Liver (tissue), 9 donors: Measurements from ENCODE around the gene C19orf53. TPM values are rescaled to one million over a fixed set of nuclear protein-coding genes. Genes with fewer than 3 reads are reported as not detected.
"Not testable (repeated sequence)": the region's sequence is repeated elsewhere in the genome, so short reads cannot be mapped to it uniquely, and the experiment has no call there.

Experiments
- DNase-seq: peaks from one replicate; pipeline ENCODE4 v3.0.0-alpha.2; 2017; ENCODE audit warnings: low spot score
- H3K27ac ChIP-seq, 2 donors: one replicate each; pipeline ENCODE4 v1.7.0; 2013; ENCODE audit warnings: inconsistent platforms in 2 of 2, low read length in 2 of 2, control low read depth in 1 of 2, low read depth in 1 of 2, mild to moderate bottlenecking in 1 of 2
- H3K27me3 ChIP-seq, 4 donors: one replicate each; pipeline versions ENCODE4 v1.6.1 to v1.7.0; 2013; ENCODE audit warnings: low read length in 3 of 4, inconsistent platforms in 1 of 4, mild to moderate bottlenecking in 1 of 4, moderate library complexity in 1 of 4; ENCODE audit not compliant: control insufficient read depth in 4 of 4, insufficient read depth in 4 of 4
- H3K36me3 ChIP-seq, 4 donors: one replicate each; pipeline versions ENCODE4 v1.6.1 to v1.7.0; 2013; ENCODE audit warnings: low read length in 3 of 4, mild to moderate bottlenecking in 3 of 4, low read depth in 1 of 4, moderate library complexity in 1 of 4; ENCODE audit not compliant: control insufficient read depth in 4 of 4, insufficient read depth in 3 of 4
- H3K4me1 ChIP-seq, 4 donors: one replicate each; pipeline versions ENCODE4 v1.6.1 to v1.7.0; 2013; ENCODE audit warnings: low read length in 3 of 4, mild to moderate bottlenecking in 3 of 4, moderate library complexity in 1 of 4; ENCODE audit not compliant: control insufficient read depth in 4 of 4, insufficient read depth in 4 of 4
- H3K4me3 ChIP-seq, 3 donors: one replicate each; pipeline versions ENCODE4 v1.6.1 to v1.7.0; 2013; ENCODE audit warnings: low read length in 3 of 3, control low read depth in 1 of 3, low read depth in 1 of 3, mild to moderate bottlenecking in 1 of 3
- H3K9ac ChIP-seq, 2 donors: one replicate each; pipeline ENCODE4 v1.7.0; 2013; ENCODE audit warnings: low read length in 2 of 2, mild to moderate bottlenecking in 2 of 2, moderate library complexity in 2 of 2, control low read depth in 1 of 2, low read depth in 1 of 2
- H3K9me3 ChIP-seq, 4 donors: one replicate each; pipeline versions ENCODE4 v1.6.1 to v1.7.0; 2013; ENCODE audit warnings: low read length in 3 of 4; ENCODE audit not compliant: control insufficient read depth in 4 of 4
- ATF3 ChIP-seq: IDR thresholded peaks from 2 replicates; pipeline ENCODE4 v1.6.1; 2016; ENCODE audit warnings: antibody characterized with exemption
- EGR1 ChIP-seq, 2 donors: IDR thresholded peaks; 2 replicates each; pipeline ENCODE4 v1.6.1; 2016 to 2018; ENCODE audit warnings: antibody characterized with exemption in 2 of 2, low read depth in 2 of 2
- FOXA2 ChIP-seq: IDR thresholded peaks from 2 replicates; pipeline ENCODE4 v1.6.1; 2016; ENCODE audit warnings: antibody characterized with exemption
- GABPA ChIP-seq, 2 donors: IDR thresholded peaks in 1 of 2; conservative IDR thresholded peaks in 1 of 2; 2 replicates each; pipeline ENCODE4 v1.6.1; 2016; ENCODE audit warnings: antibody characterized with exemption in 2 of 2, mild to moderate bottlenecking in 1 of 2, moderate library complexity in 1 of 2
- HNF4A ChIP-seq, 2 donors: conservative IDR thresholded peaks; 2 replicates each; pipeline ENCODE4 v1.6.1; 2016; ENCODE audit warnings: antibody characterized with exemption in 2 of 2, mild to moderate bottlenecking in 2 of 2
- HNF4G ChIP-seq: IDR thresholded peaks from 2 replicates; pipeline ENCODE4 v1.6.1; 2016; ENCODE audit warnings: antibody characterized with exemption
- MAX ChIP-seq: IDR thresholded peaks from 2 replicates; pipeline ENCODE4 v1.6.1; 2016; ENCODE audit warnings: antibody characterized with exemption
- NR2F2 ChIP-seq: IDR thresholded peaks from 2 replicates; pipeline ENCODE4 v1.6.1; 2016; ENCODE audit warnings: antibody characterized with exemption
- RAD21 ChIP-seq, 2 donors: IDR thresholded peaks; 2 replicates each; pipeline ENCODE4 v1.6.1; 2016; ENCODE audit warnings: antibody characterized with exemption in 2 of 2, mild to moderate bottlenecking in 2 of 2
- REST ChIP-seq: IDR thresholded peaks from 2 replicates; pipeline ENCODE4 v1.6.1; 2016; ENCODE audit warnings: antibody characterized with exemption, mild to moderate bottlenecking
- RXRA ChIP-seq, 2 donors: IDR thresholded peaks; 2 replicates each; pipeline ENCODE4 v1.6.1; 2017 to 2018; ENCODE audit warnings: antibody characterized with exemption in 2 of 2, mild to moderate bottlenecking in 1 of 2
- SP1 ChIP-seq: IDR thresholded peaks from 2 replicates; pipeline ENCODE4 v1.6.1; 2018; ENCODE audit warnings: antibody characterized with exemption, mild to moderate bottlenecking
- TAF1 ChIP-seq: conservative IDR thresholded peaks from 2 replicates; pipeline ENCODE4 v1.6.1; 2016; ENCODE audit warnings: antibody characterized with exemption, mild to moderate bottlenecking
- ZBTB33 ChIP-seq: IDR thresholded peaks from 2 replicates; pipeline ENCODE4 v1.6.1; 2016; ENCODE audit warnings: antibody characterized with exemption
- WGBS: extraction: QIAGEN DNeasy Blood & Tissue Kit; methylation state at CpG from one replicate; pipeline ENCODE4 v1.1.7; 2013; 5-methylcytosine and 5-hydroxymethylcytosine counted together
- polyA plus RNA-seq, 2 donors: library from polyadenylated mRNA; stranded (reverse) in 1 of 2; unstranded in 1 of 2; fragments of 200-250 nt in 1 of 2; fragments of >200 nt in 1 of 2; fragmentation: Nextera tagmentation in 1 of 2; extraction: Ambion mirVana in 1 of 2; gene quantifications; one replicate each; pipeline versions ENCODE4 v1.2.1 to v1.2.3, GENCODE V29; 2013 to 2015
- total RNA-seq, 2 donors: library from RNA; depleted of rRNA; stranded (reverse); fragments of >200 nt; gene quantifications; one replicate each; pipeline ENCODE4 v1.2.3, GENCODE V29; 2014
- donor health status: healthy.
- donor health status: healthy.
- donor health status: healthy.
- donor health status: healthy.
- donor health status: healthy.

The C19orf53 gene
- total and polyA plus RNA-seq, 4 donors: 18.5 to 88.5 (median 59.5) TPM

GRCh38 chr19:13778398-13778797 is 4.1 kb downstream of the C19orf53 start:
- TF ChIP-seq SP1: no peak
- no peak for TF ChIP-seq FOXA2
- no peak for TF ChIP-seq TAF1
- TF ChIP-seq REST: no peak
- TF ChIP-seq RXRA (IDR thresholded peaks at IDR 0.05): no peak
- TF ChIP-seq NR2F2: no peak
- no peak for TF ChIP-seq ZBTB33
- no peak for TF ChIP-seq MAX
- no peak for TF ChIP-seq GABPA (IDR thresholded peaks at IDR 0.05 in 1 of 2, conservative IDR thresholded peaks at IDR 0.05 in 1 of 2)
- TF ChIP-seq HNF4A (conservative IDR thresholded peaks at IDR 0.05): no peak
- H3K4me3 ChIP-seq: no peak overlapping the region
- no peaks in the 10 kb centered on the region for H3K9me3 ChIP-seq
- H3K27ac ChIP-seq: no peak overlapping the region
- peaks cover 5 to 26% (median 15%) of the 10 kb centered on the region in 4 donors for H3K36me3 ChIP-seq
- no peak overlapping the region for H3K9ac ChIP-seq
- WGBS: 93% methylated on average over 9 of the region's 9 CpGs
- no peak for DNase-seq
- no peaks in the 10 kb centered on the region for H3K27me3 ChIP-seq
- H3K4me1 ChIP-seq: peaks cover 3 to 18% (median 10%) of the 10 kb centered on the region in 4 donors

- H3K9me3 ChIP-seq: no peaks in the 10 kb centered on the region
- no peaks in the 10 kb centered on the region for H3K27me3 ChIP-seq
- TF ChIP-seq RXRA (IDR thresholded peaks at IDR 0.05) (no peak), ATF3 (no peak), GABPA (IDR thresholded peaks at IDR 0.05 in 1 of 2, conservative IDR thresholded peaks at IDR 0.05 in 1 of 2) (no peak), HNF4G (no peak), EGR1 (IDR thresholded peaks at IDR 0.05; ENCODE audit: low read depth in 2 of 2) (no peak), NR2F2 (no peak), RAD21 (IDR thresholded peaks at IDR 0.05) (no peak), MAX (no peak), FOXA2 (no peak), HNF4A (conservative IDR thresholded peaks at IDR 0.05) (no peak), SP1 (no peak), ZBTB33 (no peak)
- H3K4me1 ChIP-seq: peaks cover 3 to 18% (median 10%) of the 10 kb centered on the region in 4 donors
- DNase-seq: no peak
- no peak overlapping the region for H3K27ac ChIP-seq
- WGBS: 92% methylated on average over 6 of the region's 6 CpGs
- no peak overlapping the region for H3K4me3 ChIP-seq
- no peak overlapping the region for H3K9ac ChIP-seq
- peaks cover 5 to 26% (median 14%) of the 10 kb centered on the region in 4 donors for H3K36me3 ChIP-seq
These were observed 4.6 kb downstream of the C19orf53 start for GRCh38 chr19:13778847-13779246.

- not testable (repeated sequence) for H3K9me3 ChIP-seq, H3K4me3 ChIP-seq, H3K27ac ChIP-seq, H3K9ac ChIP-seq, H3K27me3 ChIP-seq, DNase-seq
- peaks cover 5 to 26% (median 14%) of the 10 kb centered on the region in 4 donors for H3K36me3 ChIP-seq
- H3K4me1 ChIP-seq: peaks cover 3 to 16% (median 10%) of the 10 kb centered on the region in 4 donors
- WGBS: 92% methylated on average over 8 of the region's 8 CpGs
These were observed 5.5 kb downstream of the C19orf53 start for GRCh38 chr19:13779794-13780193.
